ENCODE measurements around the gene RAPGEF1. TPM values are rescaled to one million over a fixed set of nuclear protein-coding genes. Genes with fewer than 3 reads are reported as not detected.

The RAPGEF1 gene
- total RNA-seq, 1 donor from 2014 or later, result 76.8 TPM

DNA sequence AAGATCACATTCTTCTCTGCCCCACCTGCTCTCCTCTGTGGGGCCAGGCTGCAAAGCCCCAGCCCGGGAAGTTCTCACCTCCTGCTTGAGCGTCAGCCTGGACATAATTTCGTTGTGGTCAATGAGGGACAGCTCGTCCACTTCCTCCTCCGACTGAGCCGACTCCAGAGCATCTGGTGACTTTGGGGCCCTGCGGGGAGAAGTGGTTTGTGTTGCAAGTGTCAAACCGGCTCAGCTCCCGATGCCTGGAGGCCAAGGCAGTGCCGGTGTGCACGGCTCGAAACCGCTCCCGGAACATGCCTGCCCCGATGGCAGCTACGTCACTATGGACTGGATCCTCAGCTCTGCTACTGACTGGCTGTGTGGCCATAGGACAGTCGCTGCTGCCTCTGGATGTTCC, 141.8 kb downstream of the RAPGEF1 start:
- FAIRE-seq, result no peak
- no peak overlapping the region for H3K27ac ChIP-seq (ENCODE audit: low read depth, low read length)

GRCh38 chr9:131597246-131597645, 142.6 kb downstream of the RAPGEF1 start:
- H3K27ac ChIP-seq (ENCODE audit: low read depth, low read length), result no peak overlapping the region
- H3K27ac Mint-ChIP-seq (ENCODE audit: unreplicated experiment), result no peak overlapping the region
- H3K4me1 ChIP-seq (ENCODE audit: insufficient read depth, low read length), result peaks cover 4% of the 10 kb centered on the region
- TF ChIP-seq CTCF (IDR thresholded peaks at IDR 0.05; ENCODE audit: insufficient read depth, low read depth, low read length) (no peak), EZH2 (IDR thresholded peaks at IDR 0.05; ENCODE audit: insufficient read depth, low read length) (no peak)
- no peaks in the 10 kb centered on the region for H3K27me3 ChIP-seq (ENCODE audit: insufficient read depth, low read length)
- H3K4me2 ChIP-seq (ENCODE audit: low read length), result no peak overlapping the region
- H3K36me3 Mint-ChIP-seq (ENCODE audit: low read depth, unreplicated experiment), result peaks cover 17% of the 10 kb centered on the region
- H3K9me3 ChIP-seq (ENCODE audit: insufficient read depth, low read depth, low read length), result no peaks in the 10 kb centered on the region
- H3K4me1 Mint-ChIP-seq (ENCODE audit: low read depth, unreplicated experiment), result peaks cover 10% of the 10 kb centered on the region
- H3K27me3 Mint-ChIP-seq (ENCODE audit: low read depth, unreplicated experiment), result no peaks in the 10 kb centered on the region
- FAIRE-seq (no peak), DNase-seq (ENCODE audit: low read depth) (no peak)
- H2AFZ ChIP-seq (ENCODE audit: low read depth, low read length), result no peak overlapping the region
- H3K4me3 Mint-ChIP-seq (ENCODE audit: unreplicated experiment), result no peak overlapping the region
- no peaks in the 10 kb centered on the region for H3K9me3 Mint-ChIP-seq (ENCODE audit: unreplicated experiment)
- H4K20me1 ChIP-seq (ENCODE audit: insufficient read depth, low read length), result peaks cover 2% of the 10 kb centered on the region
- H3K36me3 ChIP-seq (ENCODE audit: insufficient read depth, low read length), result peaks cover 3% of the 10 kb centered on the region
- no peak overlapping the region for H3K4me3 ChIP-seq (ENCODE audit: insufficient read depth, low read depth, low read length)
- no peaks in the 10 kb centered on the region for H3K79me2 ChIP-seq (ENCODE audit: insufficient read depth, low read length)
- H3K9ac ChIP-seq (ENCODE audit: low read length), result no peak overlapping the region

More for the DNA sequence above, 141.8 kb downstream of the RAPGEF1 start:
- Mint-ChIP-seq H3K4me1 (ENCODE audit: low read depth, unreplicated experiment) (peaks cover 7% of the 10 kb centered on the region), H3K4me3 (ENCODE audit: unreplicated experiment) (no peak overlapping the region), H3K36me3 (ENCODE audit: low read depth, unreplicated experiment) (peaks cover 22% of the 10 kb centered on the region), H3K27me3 (ENCODE audit: low read depth, unreplicated experiment) (no peaks in the 10 kb centered on the region), H3K9me3 (ENCODE audit: unreplicated experiment) (no peaks in the 10 kb centered on the region), H3K27ac (ENCODE audit: unreplicated experiment) (no peak overlapping the region)
- Histone ChIP-seq H3K9me3 (ENCODE audit: insufficient read depth, low read depth, low read length) (no peaks in the 10 kb centered on the region), H3K27me3 (ENCODE audit: insufficient read depth, low read length) (no peaks in the 10 kb centered on the region), H3K4me2 (ENCODE audit: low read length) (no peak overlapping the region), H3K4me1 (ENCODE audit: insufficient read depth, low read length) (peaks cover 4% of the 10 kb centered on the region), H4K20me1 (ENCODE audit: insufficient read depth, low read length) (peaks cover 2% of the 10 kb centered on the region), H3K9ac (ENCODE audit: low read length) (no peak overlapping the region), H3K79me2 (ENCODE audit: insufficient read depth, low read length) (no peaks in the 10 kb centered on the region), H3K36me3 (ENCODE audit: insufficient read depth, low read length) (peaks cover 3% of the 10 kb centered on the region), H2AFZ (ENCODE audit: low read depth, low read length) (no peak overlapping the region), H3K4me3 (ENCODE audit: insufficient read depth, low read depth, low read length) (no peak overlapping the region)
- TF ChIP-seq EZH2 (IDR thresholded peaks at IDR 0.05; ENCODE audit: insufficient read depth, low read length) (no peak), CTCF (IDR thresholded peaks at IDR 0.05; ENCODE audit: insufficient read depth, low read depth, low read length) (no peak)
- DNase-seq (ENCODE audit: low read depth), result no peak

DNA sequence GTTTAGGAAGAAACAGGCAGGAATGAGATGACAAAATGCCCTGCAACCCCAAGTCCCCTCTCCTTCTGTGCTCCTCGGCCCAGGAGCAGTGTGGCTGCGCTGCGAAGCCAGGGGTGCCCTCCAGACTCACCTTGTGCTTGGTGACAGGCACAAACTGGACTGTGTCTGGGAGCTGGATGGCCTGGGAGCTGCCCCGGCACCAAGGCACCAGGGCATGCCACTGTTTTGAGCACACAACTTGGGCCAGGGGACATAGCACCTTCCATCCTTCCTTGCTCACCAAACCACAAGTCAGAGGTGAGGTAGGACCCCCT, 143.5 kb downstream of the RAPGEF1 start:
- Histone ChIP-seq H3K9ac (ENCODE audit: low read length) (no peak overlapping the region), H3K4me2 (ENCODE audit: low read length) (no peak overlapping the region), H3K27ac (ENCODE audit: low read depth, low read length) (no peak overlapping the region), H3K36me3 (ENCODE audit: insufficient read depth, low read length) (peaks cover 3% of the 10 kb centered on the region), H3K9me3 (ENCODE audit: insufficient read depth, low read depth, low read length) (no peaks in the 10 kb centered on the region), H3K79me2 (ENCODE audit: insufficient read depth, low read length) (no peaks in the 10 kb centered on the region), H3K27me3 (ENCODE audit: insufficient read depth, low read length) (no peaks in the 10 kb centered on the region), H3K4me1 (ENCODE audit: insufficient read depth, low read length) (peaks cover 4% of the 10 kb centered on the region), H4K20me1 (ENCODE audit: insufficient read depth, low read length) (peaks cover 6% of the 10 kb centered on the region), H3K4me3 (ENCODE audit: insufficient read depth, low read depth, low read length) (no peak overlapping the region), H2AFZ (ENCODE audit: low read depth, low read length) (no peak overlapping the region)
- Mint-ChIP-seq H3K4me3 (ENCODE audit: unreplicated experiment) (no peak overlapping the region), H3K36me3 (ENCODE audit: low read depth, unreplicated experiment) (peaks cover 19% of the 10 kb centered on the region), H3K9me3 (ENCODE audit: unreplicated experiment) (no peaks in the 10 kb centered on the region), H3K27ac (ENCODE audit: unreplicated experiment) (peak overlapping the region; percentile 34), H3K27me3 (ENCODE audit: low read depth, unreplicated experiment) (no peaks in the 10 kb centered on the region), H3K4me1 (ENCODE audit: low read depth, unreplicated experiment) (peaks cover 18% of the 10 kb centered on the region)
- TF ChIP-seq EZH2 (IDR thresholded peaks at IDR 0.05; ENCODE audit: insufficient read depth, low read length), result no peak
- no peak for TF ChIP-seq CTCF (IDR thresholded peaks at IDR 0.05; ENCODE audit: insufficient read depth, low read depth, low read length)
- FAIRE-seq, result no peak
- DNase-seq (ENCODE audit: low read depth), result no peak

Measured in astrocyte (in vitro differentiated cells and primary cell).